Ishikawa (cell line): ENCODE results near the gene SGCE.

ENCODE experiments used
- CEBPB ChIP-seq: IDR thresholded peaks from 2 replicates; pipeline ENCODE4 v1.6.1; 2012
- CREB1 ChIP-seq: IDR thresholded peaks from 2 replicates; pipeline ENCODE4 v1.6.1; 2012; ENCODE audit warnings: low read depth
- EGR1 ChIP-seq: IDR thresholded peaks from 2 replicates; pipeline ENCODE4 v1.6.1; 2012
- EP300 ChIP-seq: IDR thresholded peaks from 2 replicates; pipeline ENCODE4 v1.6.1; 2012; ENCODE audit warnings: borderline replicate concordance
- FOXM1 ChIP-seq: IDR thresholded peaks from 2 replicates; pipeline ENCODE4 v1.6.1; 2012; ENCODE audit warnings: low read depth, borderline replicate concordance
- MAX ChIP-seq: IDR thresholded peaks from 2 replicates; pipeline ENCODE4 v1.6.1; 2012
- NFIC ChIP-seq: IDR thresholded peaks from 2 replicates; pipeline ENCODE4 v1.6.1; 2012
- RAD21 ChIP-seq: IDR thresholded peaks from 2 replicates; pipeline ENCODE4 v1.6.1; 2012; ENCODE audit warnings: low read depth
- REST ChIP-seq: IDR thresholded peaks from 2 replicates; pipeline ENCODE4 v1.6.1; 2012; ENCODE audit warnings: low read depth, mild to moderate bottlenecking
- TAF1 ChIP-seq: IDR thresholded peaks from 2 replicates; pipeline ENCODE4 v1.6.1; 2012; ENCODE audit warnings: low read depth, mild to moderate bottlenecking
- TCF12 ChIP-seq: IDR thresholded peaks from 2 replicates; pipeline ENCODE4 v1.6.1; 2012; ENCODE audit warnings: low read depth
- TEAD4 ChIP-seq: IDR thresholded peaks from 2 replicates; pipeline ENCODE4 v1.6.1; 2012
- USF1 ChIP-seq: IDR thresholded peaks from 2 replicates; pipeline ENCODE4 v1.6.1; 2012
- YY1 ChIP-seq: IDR thresholded peaks from 2 replicates; pipeline ENCODE4 v1.6.1; 2012; ENCODE audit warnings: low read depth
- ZBTB7A ChIP-seq: IDR thresholded peaks from 2 replicates; pipeline ENCODE4 v1.6.1; 2012; ENCODE audit warnings: low read depth

SGCE gene

DNA sequence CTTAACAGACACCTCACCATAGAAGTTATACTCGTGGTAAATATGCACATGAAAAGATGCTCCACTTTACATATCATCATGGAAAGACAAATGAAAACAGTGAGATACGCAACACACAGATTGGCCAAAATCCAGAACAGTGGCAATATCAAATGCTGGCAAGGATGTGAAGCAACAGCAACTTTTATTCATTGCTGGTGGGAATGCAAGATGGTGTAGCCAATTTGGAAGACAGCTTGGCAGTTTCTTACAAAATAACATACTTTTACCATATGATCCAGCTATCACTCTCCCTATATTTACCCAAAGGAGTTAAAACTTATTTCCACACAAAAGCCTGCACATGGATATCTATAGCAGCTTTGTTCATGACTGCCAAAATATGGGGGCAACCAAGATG, 46.4 kb downstream of the SGCE start:
- TF ChIP-seq TCF12: no peak
- TF ChIP-seq TAF1: no peak
- TF ChIP-seq REST: no peak
- no peak for TF ChIP-seq NFIC
- TF ChIP-seq TEAD4: no peak

DNA sequence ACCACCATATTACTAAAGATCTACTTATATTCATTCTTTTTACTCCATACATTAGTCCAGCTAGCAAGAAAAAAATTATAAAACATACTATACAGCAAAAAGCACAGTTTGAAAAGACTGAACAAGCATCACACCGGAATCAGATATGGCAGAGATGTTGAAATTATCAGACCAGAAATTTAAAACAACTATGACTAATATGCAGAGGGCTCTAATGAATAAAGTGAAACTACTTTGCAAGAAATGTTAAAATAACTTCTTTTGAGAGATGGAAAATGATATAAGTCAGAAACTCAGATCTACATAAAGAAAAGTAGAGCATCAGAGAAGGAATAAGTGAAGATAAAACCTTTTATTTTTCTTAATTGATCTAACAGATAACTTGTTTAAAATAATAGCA, 50.9 kb downstream of the SGCE start:
- TF ChIP-seq NFIC (no peak), MAX (no peak), TCF12 (no peak), TAF1 (no peak), EP300 (no peak), EGR1 (no peak), CEBPB (no peak)

GRCh38 chr7:94602181-94602580, 53.8 kb downstream of the SGCE start:
- TF ChIP-seq RAD21 (no peak), TAF1 (no peak), USF1 (no peak), NFIC (no peak), CEBPB (no peak)

GRCh38 chr7:94600267-94600666, 55.7 kb downstream of the SGCE start:
- TF ChIP-seq ZBTB7A (no peak), MAX (no peak), USF1 (no peak), NFIC (no peak), TAF1 (no peak), FOXM1 (no peak), EP300 (no peak), CREB1 (no peak), TCF12 (no peak), REST (no peak)

DNA sequence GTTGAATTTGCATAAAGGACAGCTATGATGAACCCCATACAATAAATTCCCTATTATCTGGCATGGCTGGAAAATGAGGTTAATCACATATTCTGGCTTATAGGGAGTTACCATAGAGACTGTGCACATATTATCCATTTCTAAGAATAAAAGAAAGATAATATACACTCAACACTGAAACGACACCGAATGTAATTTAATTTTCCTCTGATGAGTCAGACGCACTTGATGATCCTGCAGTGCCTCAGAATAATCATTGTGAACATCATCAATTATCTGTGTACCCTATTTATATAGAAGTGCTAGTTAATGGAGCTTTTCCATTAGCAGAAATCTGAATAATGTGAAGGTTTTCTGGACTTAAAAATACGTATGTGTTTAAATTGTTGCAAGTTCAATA, 60.2 kb downstream of the SGCE start:
- TF ChIP-seq RAD21 (no peak), FOXM1 (no peak), REST (no peak), CREB1 (no peak), CEBPB (no peak)

GRCh38 chr7:94594882-94595281, 61.1 kb downstream of the SGCE start:
- no peak for TF ChIP-seq CEBPB
- TF ChIP-seq NFIC: no peak
- TF ChIP-seq ZBTB7A: no peak
- no peak for TF ChIP-seq TCF12

DNA sequence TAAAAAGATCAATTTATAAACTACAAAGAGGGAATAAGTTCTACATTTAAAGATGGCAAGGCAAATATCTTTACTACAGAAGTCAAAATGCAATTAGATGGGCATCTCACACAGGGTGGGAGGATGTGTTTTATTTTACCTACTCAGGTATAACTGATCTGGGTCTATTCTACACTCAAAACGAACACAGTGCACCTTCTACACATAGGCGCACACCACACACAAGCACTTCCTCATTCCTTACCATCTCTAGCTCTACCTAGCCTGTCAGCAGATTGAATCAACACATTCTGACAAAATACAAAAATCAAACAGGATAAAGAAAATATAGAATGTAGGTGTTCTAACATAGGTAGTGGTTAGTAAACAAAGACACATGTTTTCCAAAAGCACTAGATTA, 64.8 kb downstream of the SGCE start:
- no peak for TF ChIP-seq ZBTB7A
- TF ChIP-seq CREB1: no peak
- TF ChIP-seq FOXM1: no peak
- no peak for TF ChIP-seq TEAD4
- no peak for TF ChIP-seq RAD21
- no peak for TF ChIP-seq REST
- no peak for TF ChIP-seq EP300
- no peak for TF ChIP-seq YY1
- TF ChIP-seq TCF12: no peak
- TF ChIP-seq TAF1: no peak
- TF ChIP-seq EGR1: no peak
- TF ChIP-seq MAX: no peak
- TF ChIP-seq NFIC: no peak
- TF ChIP-seq USF1: no peak
- no peak for TF ChIP-seq CEBPB
